Stimulated activated CD8-positive, alpha-beta memory T cell treated with anti-CD3 and anti-CD28 coated beads, Interleukin-2, amount 100 ng/mL, for 48 hours (primary cell): ENCODE measurements around the gene KCNQ1.

Experiments used
- DNase-seq, 2 donors: peaks; one replicate each; pipeline ENCODE4 v3.0.0-alpha.2; 2020; ENCODE audit warnings: low read depth in 2 of 2

Gene KCNQ1

DNA sequence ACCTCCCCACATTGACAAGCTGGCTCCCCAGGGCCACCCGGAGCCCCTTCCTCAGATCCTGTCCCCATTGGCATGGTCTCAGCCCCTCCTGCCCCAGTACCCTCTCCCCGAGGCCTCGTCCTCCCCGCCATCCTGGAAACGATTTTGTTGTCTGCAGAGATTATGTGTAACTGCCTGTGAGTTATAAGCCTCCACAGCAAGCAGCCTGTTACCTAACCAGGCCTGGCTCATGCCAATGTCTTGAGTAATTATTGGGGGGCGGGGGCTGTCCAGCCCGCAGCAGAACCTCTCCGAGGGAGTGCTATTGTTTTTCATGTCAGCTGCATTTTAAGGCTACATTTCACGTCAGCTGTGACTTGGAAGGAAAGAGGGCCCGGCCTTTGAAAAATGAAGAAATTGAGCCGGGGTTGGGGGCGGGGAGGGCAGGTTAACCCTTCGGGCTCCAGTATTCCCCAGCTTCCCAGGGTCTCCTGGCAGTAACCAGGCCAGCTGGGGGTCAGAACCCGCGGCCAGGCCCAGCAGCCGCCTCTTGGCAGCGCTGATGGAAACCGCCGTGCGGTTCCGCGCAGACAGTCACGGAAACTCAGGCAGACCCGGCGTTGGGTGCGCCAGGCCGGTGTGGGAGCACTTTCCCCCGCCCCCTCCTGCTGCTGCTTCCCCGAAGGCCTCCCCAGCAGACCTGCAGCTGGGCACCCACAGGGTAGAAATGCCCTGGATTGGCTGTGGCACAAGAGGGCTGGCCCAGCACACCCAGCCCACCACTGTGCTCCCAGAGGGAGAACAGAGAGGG is 381.3 kb downstream of the KCNQ1 start:
- DNase-seq, result no peak

GRCh38 chr11:2826679-2827056 is 381.9 kb downstream of the KCNQ1 start:
- no peak for DNase-seq

- DNase-seq, result no peak
Measured at GRCh38 chr11:2827256-2827655, 382.4 kb downstream of the KCNQ1 start.

DNA sequence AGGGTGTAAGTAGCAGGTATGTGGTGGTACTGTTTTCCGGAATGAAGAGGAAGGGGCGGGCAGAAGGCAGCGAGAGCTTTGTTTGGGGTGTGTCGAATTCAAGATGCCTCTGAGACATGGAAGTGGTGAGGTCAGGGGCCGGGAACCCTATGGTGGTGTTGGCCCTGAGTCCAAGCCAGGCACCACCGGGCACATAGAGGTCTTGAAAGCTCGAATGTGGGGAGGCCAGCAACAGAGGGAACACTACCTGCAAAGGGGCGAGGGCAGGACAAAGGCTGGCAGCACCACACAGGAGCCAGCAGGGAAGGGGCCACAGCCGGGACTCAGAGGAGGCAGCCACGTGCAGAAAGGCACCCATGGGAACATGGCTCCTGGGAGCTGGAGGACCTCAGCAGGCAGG is 383.0 kb downstream of the KCNQ1 start:
- no peak for DNase-seq

DNA sequence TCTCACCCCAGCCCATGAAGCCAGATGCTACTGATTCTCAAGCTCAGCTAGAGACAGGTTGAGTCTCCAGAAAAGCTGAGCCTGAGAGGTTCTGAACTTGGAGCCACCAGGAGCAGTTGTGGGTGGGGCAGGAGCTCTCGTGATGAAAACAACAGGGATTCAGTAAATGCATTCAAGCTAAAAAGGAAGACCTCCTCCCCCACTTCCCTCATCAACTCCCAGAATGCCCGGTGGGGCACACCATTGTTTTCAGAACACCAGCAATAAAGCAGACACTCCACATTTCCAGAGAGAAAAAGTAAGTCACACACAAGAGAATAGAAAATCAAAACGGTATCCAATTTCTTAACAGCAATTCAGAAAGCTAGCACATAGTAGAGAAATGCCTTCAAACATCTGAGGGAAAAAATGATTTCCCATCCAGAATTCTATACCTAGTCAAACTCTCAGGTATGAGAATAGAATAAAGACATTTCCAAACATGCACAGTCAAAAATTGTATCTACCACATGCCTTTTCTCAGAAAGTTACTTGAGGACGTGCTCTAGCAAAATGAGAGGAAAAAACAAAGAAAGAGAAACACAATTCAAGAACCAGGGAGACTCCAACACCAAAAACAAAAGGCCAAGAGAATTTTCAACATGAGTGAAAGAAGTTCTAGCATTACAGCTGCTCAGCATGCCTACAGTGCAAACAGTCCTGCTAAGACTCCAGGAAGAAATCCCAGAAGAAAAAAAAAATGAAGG is 383.9 kb downstream of the KCNQ1 start:
- DNase-seq, result no peak

- DNase-seq, result no peak
Measured at GRCh38 chr11:2830030-2830812, 385.4 kb downstream of the KCNQ1 start.

DNA sequence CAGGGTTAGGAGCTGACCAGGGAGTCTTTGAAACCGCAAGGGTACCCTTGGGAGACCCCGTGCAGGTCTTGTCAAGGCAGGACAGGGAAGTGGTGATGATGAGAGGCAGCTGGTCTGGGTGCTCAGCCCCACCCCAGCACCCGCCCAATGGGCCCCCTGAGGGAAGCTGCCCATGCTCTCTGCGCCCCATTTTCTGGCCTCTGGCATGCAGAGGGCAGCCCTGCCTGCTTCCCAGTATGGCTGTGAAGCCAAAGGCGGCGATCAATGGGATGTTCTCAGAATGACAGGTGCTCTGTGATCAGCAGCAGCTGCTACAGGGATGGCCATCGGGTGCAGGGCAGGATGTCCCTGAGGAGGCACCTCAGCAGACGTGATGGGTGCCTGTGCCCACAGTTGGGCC is 386.1 kb downstream of the KCNQ1 start:
- DNase-seq, result no peak

DNA sequence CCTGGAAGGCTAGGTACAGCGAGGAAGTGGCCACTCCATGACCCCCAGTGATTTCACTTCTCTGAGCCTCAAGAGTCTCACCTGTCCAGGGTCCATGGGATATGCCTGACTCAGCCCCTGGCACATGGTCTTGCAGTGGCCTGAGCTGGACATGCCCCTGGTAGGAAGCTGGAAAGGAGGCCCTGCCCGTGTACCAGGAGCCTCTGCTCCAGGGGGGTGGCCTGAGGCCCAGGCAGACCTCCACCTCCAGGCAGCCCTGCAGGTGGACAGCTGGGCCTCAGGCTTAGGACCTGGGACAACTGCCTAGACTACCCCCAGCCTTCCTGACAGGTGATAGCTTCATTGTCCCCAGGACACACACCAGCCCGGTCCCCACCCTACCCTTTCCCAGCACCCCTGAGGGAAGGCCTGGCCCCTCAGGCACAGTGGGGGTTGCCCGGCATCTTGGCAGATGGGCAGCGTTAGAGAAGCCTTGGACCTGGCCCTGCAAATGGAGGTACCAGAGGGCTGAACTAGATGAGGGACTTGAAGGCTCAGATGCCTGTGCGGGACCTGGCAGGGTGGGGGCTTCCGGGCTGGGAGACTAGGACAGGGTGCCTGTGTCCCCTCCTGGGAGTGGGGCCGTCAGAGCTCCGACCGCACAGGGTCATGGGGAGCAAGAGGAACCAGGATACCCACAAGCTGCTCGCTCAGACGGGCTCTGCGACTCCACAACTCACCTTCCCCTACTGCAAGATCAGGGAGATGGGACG is 387.1 kb downstream of the KCNQ1 start:
- no peak for DNase-seq

DNA sequence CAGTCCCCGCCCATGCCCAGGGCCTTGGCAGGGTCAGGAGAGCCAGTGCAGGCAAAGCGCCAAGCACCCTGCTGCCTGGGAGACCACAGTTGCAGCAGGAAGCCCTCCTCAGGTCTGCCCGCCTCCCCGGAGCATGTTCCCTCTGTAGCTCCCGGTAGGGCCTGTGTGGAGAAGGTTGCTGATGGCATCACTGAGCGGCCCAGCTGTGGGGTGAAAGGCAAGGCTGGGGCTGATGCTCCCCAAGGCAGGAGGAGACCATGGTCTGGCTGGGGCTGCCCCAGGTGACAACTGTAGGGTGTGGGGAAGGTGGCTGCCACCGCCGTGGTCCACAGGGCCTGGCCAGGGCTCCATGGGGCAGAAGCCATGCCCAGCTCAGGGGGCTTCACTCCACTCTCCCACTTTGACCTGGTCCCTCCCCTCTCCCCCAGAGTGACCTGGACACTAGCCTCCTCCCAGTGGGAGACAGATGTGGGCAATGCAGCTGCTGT is 387.8 kb downstream of the KCNQ1 start:
- no peak for DNase-seq

GRCh38 chr11:2833051-2833715 is 388.4 kb downstream of the KCNQ1 start:
- no peak for DNase-seq

DNA sequence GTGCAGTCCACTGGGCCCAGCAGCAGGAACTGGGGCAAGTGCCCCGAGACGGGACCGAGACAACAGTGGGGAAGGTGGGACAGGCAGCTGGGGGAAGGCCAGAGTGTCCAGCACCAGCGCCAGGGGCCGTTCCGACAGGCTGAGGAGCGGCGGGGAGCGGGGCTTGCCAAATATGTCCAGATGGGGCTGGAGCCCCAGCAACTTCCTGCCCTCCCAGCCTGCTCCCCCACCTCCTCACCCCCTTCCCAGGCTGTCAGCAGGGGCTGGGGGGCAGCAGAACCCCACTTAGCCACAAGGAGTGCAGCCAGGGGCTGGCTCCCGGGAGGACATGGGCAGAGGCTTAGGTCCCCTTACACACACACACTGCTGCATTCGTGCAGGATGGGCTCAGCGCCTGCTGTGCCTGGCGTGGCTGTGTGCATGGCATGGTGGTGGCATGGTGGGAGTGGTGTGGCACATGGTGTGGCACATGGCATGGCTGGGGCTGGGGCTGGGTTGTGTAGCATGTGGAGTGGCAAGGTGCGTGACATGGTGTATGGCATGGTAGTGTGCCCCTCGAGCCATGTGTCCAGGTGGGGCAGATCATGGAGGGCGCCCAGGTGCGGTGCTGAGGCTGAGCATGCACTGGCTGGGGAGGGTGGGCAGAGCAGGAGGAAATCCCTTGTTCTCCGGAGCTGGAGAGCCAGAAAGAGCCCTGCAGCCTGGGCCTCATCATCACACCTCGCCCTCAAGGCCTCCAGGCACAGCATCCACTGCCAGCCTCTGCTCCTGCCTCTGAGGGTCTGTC is 389.1 kb downstream of the KCNQ1 start:
- DNase-seq, result no peak

GRCh38 chr11:2834503-2835273 is 389.9 kb downstream of the KCNQ1 start:
- DNase-seq, result no peak

GRCh38 chr11:2835296-2835695 is 390.5 kb downstream of the KCNQ1 start:
- DNase-seq, result no peak

- no peak for DNase-seq
Measured at GRCh38 chr11:2835751-2836150, 390.9 kb downstream of the KCNQ1 start.

- DNase-seq, result no peak
Measured at GRCh38 chr11:2836315-2837095, 391.7 kb downstream of the KCNQ1 start.

GRCh38 chr11:2837096-2837601 is 392.3 kb downstream of the KCNQ1 start:
- DNase-seq, result no peak

DNA sequence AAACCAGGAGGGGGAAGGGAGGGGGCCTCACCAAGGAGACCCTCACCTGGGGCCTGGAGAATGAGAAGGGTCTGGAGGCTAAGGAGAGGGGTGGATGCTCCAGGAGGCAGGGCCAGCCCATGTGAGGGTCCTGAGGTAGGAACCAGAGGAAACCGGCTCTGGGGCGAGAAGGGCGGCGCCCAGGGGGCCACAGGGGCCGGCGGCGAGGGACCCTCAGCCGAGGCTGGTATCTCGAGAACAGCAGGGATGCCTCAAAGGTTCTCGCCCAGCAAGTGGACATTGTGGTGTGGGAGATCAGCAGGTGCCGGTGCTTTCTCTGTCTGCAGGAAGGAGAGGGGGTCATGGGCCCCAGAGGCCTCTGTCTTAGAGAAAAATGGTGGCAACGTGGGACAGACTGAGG is 392.8 kb downstream of the KCNQ1 start:
- DNase-seq, result no peak

DNA sequence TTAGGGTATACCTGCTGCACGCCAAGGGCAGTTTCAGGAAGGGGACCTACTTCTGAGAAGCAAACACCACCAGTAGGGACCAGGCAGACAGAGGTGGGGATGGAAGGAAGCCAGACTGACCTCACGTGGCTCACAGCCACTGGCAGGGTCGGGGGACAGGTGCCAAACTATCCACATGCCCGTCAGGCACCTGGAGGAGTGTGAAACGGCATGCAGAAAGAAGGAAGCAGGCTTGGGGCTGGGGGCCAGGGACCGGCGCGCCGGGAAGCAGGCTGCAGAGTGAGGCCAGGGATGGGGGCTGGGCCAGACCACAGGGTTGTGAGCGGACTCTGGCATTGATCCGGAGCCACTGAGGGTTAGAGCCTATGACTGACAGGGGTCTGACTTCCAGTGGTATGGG is 393.3 kb downstream of the KCNQ1 start:
- no peak for DNase-seq
